PC-3 (cell line): ENCODE data around the gene TTF2. TPM values are rescaled to one million over a fixed set of nuclear protein-coding genes. Genes with fewer than 3 reads are reported as not detected.
A peak's percentile ranks its signal among the peaks of the same experiment; 100 is the strongest.

Experiments used
- ATAC-seq: fragments of 200-7000 bp; cut with Tn5 transposase; 2 replicates; pipeline ENCODE4 v1.9.1; 2020; ENCODE audit warnings: mild to moderate bottlenecking, moderate library complexity
- BruUV-seq: library from RNA; stranded (reverse); fragments of 400-500 nt; replicated peaks from 2 replicates; lab custom pipeline; 2021; lab: Mats Ljungman, UMichigan
- CTCF ChIA-PET: fragments of 300-600 bp; sonication (Branson Sonifier 250); formaldehyde crosslinking; loops from one replicate; lab custom pipeline; 2022; ENCODE audit warnings: antibody characterized with exemption; lab: Charles Lee
- POLR2A ChIA-PET: fragments of 300-600 bp; sonication (Branson Sonifier 250); formaldehyde crosslinking; loops from one replicate; lab custom pipeline; 2022; ENCODE audit warnings: antibody characterized with exemption; ENCODE audit not compliant: unreplicated experiment; lab: Charles Lee
- DNase-seq: peaks from one replicate; pipeline ENCODE4 v3.0.0-alpha.2; 2015
- H2AFZ ChIP-seq: fragments of 300-600 bp; sonication (generic); 2 replicates; pipeline ENCODE4 v1.6.0; 2016; ENCODE audit warnings: antibody characterized with exemption, low read length
- H3F3A ChIP-seq: fragments of 300-600 bp; sonication (generic); one replicate; pipeline ENCODE4 v1.6.0; 2017; ENCODE audit warnings: antibody characterized with exemption, low read length, control low read depth, mild to moderate bottlenecking; ENCODE audit not compliant: unreplicated experiment
- H3K27ac ChIP-seq: fragments of 300-600 bp; sonication (generic); 2 replicates; pipeline ENCODE4 v1.5.1; 2016; ENCODE audit warnings: mild to moderate bottlenecking, low read length
- H3K27me3 ChIP-seq: fragments of 300-600 bp; sonication (generic); 2 replicates; pipeline ENCODE4 v1.6.1; 2016; ENCODE audit warnings: low read length, mixed read lengths
- H3K36me3 ChIP-seq: fragments of 300-600 bp; sonication (generic); 2 replicates; pipeline ENCODE4 v1.6.1; 2016; ENCODE audit warnings: low read depth, mixed run types, low read length, mixed read lengths
- H3K4me1 ChIP-seq: fragments of 300-600 bp; sonication (generic); 2 replicates; pipeline ENCODE4 v1.5.1; 2016; ENCODE audit warnings: low read length; ENCODE audit not compliant: insufficient read depth
- H3K4me2 ChIP-seq: fragments of 300-600 bp; sonication (generic); 2 replicates; pipeline ENCODE4 v1.6.0; 2016; ENCODE audit warnings: low read length
- H3K4me3 ChIP-seq: fragments of 300-600 bp; sonication (generic); 2 replicates; pipeline ENCODE4 v1.5.1; 2016; ENCODE audit warnings: mild to moderate bottlenecking, low read length, mixed read lengths
- H3K79me2 ChIP-seq: fragments of 300-600 bp; sonication (generic); 2 replicates; pipeline ENCODE4 v1.6.1; 2017; ENCODE audit warnings: low read length, mixed read lengths
- H3K9ac ChIP-seq: fragments of 300-600 bp; sonication (generic); 2 replicates; pipeline ENCODE4 v1.6.0; 2016; ENCODE audit warnings: mild to moderate bottlenecking, low read length
- H3K9me2 ChIP-seq: fragments of 300-600 bp; sonication (generic); replicated peaks from 2 replicates; pipeline ENCODE4 v1.6.1; 2016; ENCODE audit warnings: mixed run types, low read length, mixed read lengths
- H3K9me3 ChIP-seq: fragments of 300-600 bp; sonication (generic); 2 replicates; pipeline ENCODE4 v1.6.1; 2016; ENCODE audit warnings: low read length, mixed read lengths
- H4K20me1 ChIP-seq: fragments of 300-600 bp; sonication (generic); 2 replicates; pipeline ENCODE4 v1.6.1; 2016; ENCODE audit warnings: low read length, mixed read lengths
- EZH2 ChIP-seq: fragments of 300-600 bp; sonication (generic); IDR thresholded peaks from one replicate; pipeline ENCODE4 v1.6.1; 2017; ENCODE audit warnings: antibody characterized with exemption, mild to moderate bottlenecking, low read length; ENCODE audit not compliant: unreplicated experiment
- EZH2phosphoT487 ChIP-seq: fragments of 300-600 bp; sonication (generic); IDR thresholded peaks from 2 replicates; pipeline ENCODE4 v1.6.1; 2018; ENCODE audit warnings: mild to moderate bottlenecking, antibody characterized with exemption, low read length, borderline replicate concordance
- intact Hi-C: fragments of 100-400 bp; cut with micrococcal nuclease; formaldehyde crosslinking; loops from 2 replicates; pipeline ENCODE4 v1.9.0; 2023
- total RNA-seq: library from RNA; depleted of rRNA; stranded (reverse); fragments of >200 nt; gene quantifications from 2 replicates; pipeline ENCODE4 v1.2.3, GENCODE V29; 2014
- TF ChIP-seq, protein P1 (sequence below): fragments of 300-600 bp; sonication (generic); conservative IDR thresholded peaks from 2 replicates; pipeline ENCODE4 v1.5.1; 2017; ENCODE audit warnings: antibody characterized with exemption, low read depth, mild to moderate bottlenecking, low read length

The TTF2 gene
- total RNA-seq, 1 experiment from 2014 or later, result 25.1 TPM

- peaks cover 14% of the 10 kb centered on the region for H3K4me1 ChIP-seq
- no TSS peak for BruUV-seq
Measured at GRCh38 chr1:117059334-117059677, 820 bp upstream of the TTF2 start.

GRCh38 chr1:117060441-117061317, 553 bp downstream of the TTF2 start:
- H3K9me2 ChIP-seq, result no peaks in the 10 kb centered on the region
- TF ChIP-seq, protein P1, sequence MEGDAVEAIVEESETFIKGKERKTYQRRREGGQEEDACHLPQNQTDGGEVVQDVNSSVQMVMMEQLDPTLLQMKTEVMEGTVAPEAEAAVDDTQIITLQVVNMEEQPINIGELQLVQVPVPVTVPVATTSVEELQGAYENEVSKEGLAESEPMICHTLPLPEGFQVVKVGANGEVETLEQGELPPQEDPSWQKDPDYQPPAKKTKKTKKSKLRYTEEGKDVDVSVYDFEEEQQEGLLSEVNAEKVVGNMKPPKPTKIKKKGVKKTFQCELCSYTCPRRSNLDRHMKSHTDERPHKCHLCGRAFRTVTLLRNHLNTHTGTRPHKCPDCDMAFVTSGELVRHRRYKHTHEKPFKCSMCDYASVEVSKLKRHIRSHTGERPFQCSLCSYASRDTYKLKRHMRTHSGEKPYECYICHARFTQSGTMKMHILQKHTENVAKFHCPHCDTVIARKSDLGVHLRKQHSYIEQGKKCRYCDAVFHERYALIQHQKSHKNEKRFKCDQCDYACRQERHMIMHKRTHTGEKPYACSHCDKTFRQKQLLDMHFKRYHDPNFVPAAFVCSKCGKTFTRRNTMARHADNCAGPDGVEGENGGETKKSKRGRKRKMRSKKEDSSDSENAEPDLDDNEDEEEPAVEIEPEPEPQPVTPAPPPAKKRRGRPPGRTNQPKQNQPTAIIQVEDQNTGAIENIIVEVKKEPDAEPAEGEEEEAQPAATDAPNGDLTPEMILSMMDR, result no peak
- TF ChIP-seq EZH2, result no peak
- TF ChIP-seq EZH2phosphoT487, result no peak
- BruUV-seq, result TSS peak; percentile 81
- no peak overlapping the region for H3K27ac ChIP-seq
- intact Hi-C loops, result loop anchor here (2.0 to 10.0 kb wide), 2 partner anchors 60 to 694 kb away; partner anchors contain the start of gene TRIM45
- CTCF ChIA-PET, result interaction anchor here (0.6 to 1.2 kb wide), 5 partner anchors 68 to 491 kb away, joined by 3 to 6 read pairs (median 6); no protein-coding TSS in a partner anchor
- H3K79me2 ChIP-seq, result peaks cover 27% of the 10 kb centered on the region; the same call in 1 of the 2 replicates
- no peaks in the 10 kb centered on the region for H4K20me1 ChIP-seq
- peak; percentile 54 for ATAC-seq
- peak overlapping the region; percentile 89 for H3K4me2 ChIP-seq
- H3K36me3 ChIP-seq, result no peaks in the 10 kb centered on the region; the same call in 1 of the 2 replicates
- H3K27me3 ChIP-seq, result no peaks in the 10 kb centered on the region
- H3K4me3 ChIP-seq, result peak overlapping the region; percentile 89
- H3K9me3 ChIP-seq, result no peaks in the 10 kb centered on the region
- H3F3A ChIP-seq, result no peaks in the 10 kb centered on the region
- DNase-seq, result peak; percentile 51
- H2AFZ ChIP-seq, result peak overlapping the region; percentile 91
- POLR2A ChIA-PET, result interaction anchor here (0.5 to 0.7 kb wide), 5 partner anchors 17 to 914 kb away, joined by 3 to 5 read pairs (median 3); no protein-coding TSS in a partner anchor
- peak overlapping the region; percentile 76 for H3K9ac ChIP-seq
- peaks cover 14% of the 10 kb centered on the region for H3K4me1 ChIP-seq

More at GRCh38 chr1:117059334-117059677, 820 bp upstream of the TTF2 start:
- DNase-seq (peak; percentile 56), ATAC-seq (peak; percentile 55)
- Histone ChIP-seq H3K27me3 (no peaks in the 10 kb centered on the region), H3K9me3 (no peaks in the 10 kb centered on the region), H4K20me1 (no peaks in the 10 kb centered on the region), H3F3A (no peaks in the 10 kb centered on the region), H2AFZ (peak overlapping the region; percentile 90), H3K4me2 (peak overlapping the region; percentile 89), H3K27ac (peak overlapping the region; percentile 68), H3K79me2 (peaks cover 27% of the 10 kb centered on the region; the same call in 1 of the 2 replicates), H3K9ac (peak overlapping the region; percentile 77), H3K36me3 (no peaks in the 10 kb centered on the region; the same call in 1 of the 2 replicates), H3K4me3 (peak overlapping the region; percentile 89), H3K9me2 (no peaks in the 10 kb centered on the region)
- POLR2A ChIA-PET, result no interaction called here
- CTCF ChIA-PET, result interaction anchor here (0.7 to 1.0 kb wide), 2 partner anchors 63 to 256 kb away, joined by 4 to 11 read pairs; no protein-coding TSS in a partner anchor
- intact Hi-C loops, result loop anchor here (1.0 to 2.0 kb wide), 2 partner anchors 149 to 322 kb away; no protein-coding TSS in a partner anchor
- TF ChIP-seq EZH2 (no peak), EZH2phosphoT487 (no peak)
- TF ChIP-seq, protein P1, result no peak
